Naive thymus-derived CD4-positive, alpha-beta T cell (primary cell): ENCODE data around the gene LRMDA. TPM values are rescaled to one million over a fixed set of nuclear protein-coding genes. Genes with fewer than 3 reads are reported as not detected.

ENCODE experiments used
- ATAC-seq: fragments of 150-1000 bp; cut with Tn5 transposase; 2 replicates; pipeline ENCODE4 v1.10.0; 2021; ENCODE audit warnings: mild to moderate bottlenecking, moderate library complexity
- CTCF ChIA-PET: fragments of 350-600 bp; sonication (Branson Sonifier 250); formaldehyde crosslinking; loops from one replicate; lab custom pipeline; 2021; ENCODE audit warnings: antibody characterized with exemption; lab: Charles Lee
- POLR2A ChIA-PET: fragments of 350-600 bp; sonication (Branson Sonifier 250); formaldehyde crosslinking; loops from one replicate; lab custom pipeline; 2021; ENCODE audit warnings: antibody characterized with exemption, inconsistent platforms; lab: Charles Lee
- DNase-seq, 9 donors: peaks; one replicate each; pipeline versions ENCODE4 v3.0.0 to v3.0.0-alpha.2; 2020 to 2022; ENCODE audit warnings: mixed read lengths in 1 of 9
- H3K27ac ChIP-seq: one replicate; pipeline ENCODE4 v1.7.0; 2013; ENCODE audit warnings: mild to moderate bottlenecking, low read depth, low read length, moderate library complexity
- H3K27me3 ChIP-seq, 2 donors: one replicate each; pipeline ENCODE4 v1.7.0; 2013; ENCODE audit warnings: low read length in 2 of 2, mild to moderate bottlenecking in 2 of 2, moderate library complexity in 2 of 2; ENCODE audit not compliant: control insufficient read depth in 2 of 2, insufficient read depth in 2 of 2
- H3K36me3 ChIP-seq, 3 experiments: 1 replicate in 2 of 3; 2 replicates in 1 of 3; pipeline ENCODE4 v1.7.0; 2013; ENCODE audit warnings: low read length in 3 of 3, mild to moderate bottlenecking in 3 of 3, moderate library complexity in 1 of 3; ENCODE audit not compliant: insufficient read depth in 3 of 3, control insufficient read depth in 2 of 3
- H3K4me1 ChIP-seq, 2 donors: one replicate each; pipeline ENCODE4 v1.7.0; 2013; ENCODE audit warnings: low read length in 2 of 2, mild to moderate bottlenecking in 2 of 2, moderate library complexity in 1 of 2; ENCODE audit not compliant: control insufficient read depth in 2 of 2, insufficient read depth in 2 of 2
- H3K4me3 ChIP-seq: 2 replicates; pipeline ENCODE4 v1.7.0; 2013; ENCODE audit warnings: mild to moderate bottlenecking, low read length
- H3K9me3 ChIP-seq, 3 experiments: 1 replicate in 2 of 3; 2 replicates in 1 of 3; pipeline ENCODE4 v1.7.0; 2013; ENCODE audit warnings: low read length in 3 of 3; ENCODE audit not compliant: control insufficient read depth in 2 of 3
- H3K27ac Mint-ChIP-seq, 9 donors: one replicate each; pipeline ENCODE4 v1.8.0; 2020 to 2022; ENCODE audit warnings: mixed read lengths in 9 of 9, mild to moderate bottlenecking in 8 of 9, moderate library complexity in 5 of 9, inconsistent platforms in 2 of 9
- H3K27me3 Mint-ChIP-seq, 5 donors: one replicate each; pipeline ENCODE4 v1.8.0; 2021 to 2022; ENCODE audit warnings: mixed read lengths in 5 of 5, mild to moderate bottlenecking in 1 of 5
- H3K36me3 Mint-ChIP-seq, 5 donors: one replicate each; pipeline ENCODE4 v1.8.0; 2020 to 2022; ENCODE audit warnings: mixed read lengths in 5 of 5, mild to moderate bottlenecking in 3 of 5, inconsistent platforms in 1 of 5
- H3K4me1 Mint-ChIP-seq, 7 donors: one replicate each; pipeline ENCODE4 v1.8.0; 2020 to 2022; ENCODE audit warnings: mixed read lengths in 7 of 7, mild to moderate bottlenecking in 3 of 7, inconsistent platforms in 1 of 7
- H3K4me3 Mint-ChIP-seq, 10 donors: one replicate each; pipeline ENCODE4 v1.8.0; 2020 to 2022; ENCODE audit warnings: mild to moderate bottlenecking in 10 of 10, mixed read lengths in 10 of 10, moderate library complexity in 6 of 10, inconsistent platforms in 2 of 10
- H3K9me3 Mint-ChIP-seq, 11 donors: one replicate each; pipeline ENCODE4 v1.8.0; 2020 to 2022; ENCODE audit warnings: mixed read lengths in 11 of 11, mild to moderate bottlenecking in 4 of 11, inconsistent platforms in 1 of 11, moderate library complexity in 1 of 11
- intact Hi-C, 2 donors: fragments of 100-400 bp; cut with micrococcal nuclease; formaldehyde crosslinking; loops; one replicate each; pipeline ENCODE4 v1.15.1; 2023
- polyA plus RNA-seq, 2 donors: library from polyadenylated mRNA; unstranded; fragments of 300-500 nt; fragmentation: Illumina TruSeq; gene quantifications; one replicate each; pipeline ENCODE4 v1.2.3, GENCODE V29; 2021
- total RNA-seq, 6 experiments: library from RNA in 5 of 6; stranded (reverse) in 5 of 6; gene quantifications; 1 replicate in 5 of 6; 2 replicates in 1 of 6; pipeline ENCODE4 v1.2.3 and lab custom pipeline; 2021 to 2026

LRMDA gene
- total and polyA plus RNA-seq, 7 experiments from 2014 or later = 0.57 to 14.9 (median 3.0) TPM; not detected in 4

DNA sequence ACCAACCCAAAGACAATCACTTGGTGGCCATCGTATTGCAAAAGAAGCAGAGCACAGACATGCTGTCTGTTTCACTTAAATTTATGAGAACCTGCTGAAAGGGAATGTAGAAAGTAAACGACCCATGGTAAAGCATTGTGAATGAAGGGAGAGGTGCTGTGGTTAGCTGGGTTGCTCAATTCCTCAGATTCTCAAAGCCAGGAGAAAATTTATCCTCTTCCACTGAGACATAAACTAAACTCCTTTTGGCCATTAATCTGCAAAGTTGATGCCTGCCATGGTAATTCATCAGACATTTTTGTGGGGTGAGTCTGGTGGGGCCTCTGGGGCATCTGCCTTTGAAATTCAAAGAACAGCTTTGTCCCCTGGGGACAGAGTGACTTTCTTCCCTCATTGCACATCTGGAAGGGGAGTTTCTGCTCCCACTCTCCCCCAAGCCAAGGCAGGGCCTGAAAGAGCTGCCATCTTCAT, 951.0 kb downstream of the LRMDA start:
- Mint-ChIP-seq H3K27me3 (peaks cover 0 to 4% (median 0%) of the 10 kb centered on the region in 5 donors), H3K36me3 (no peaks in the 10 kb centered on the region), H3K27ac (no peak overlapping the region), H3K4me1 (no peaks in the 10 kb centered on the region), H3K4me3 (no peak overlapping the region), H3K9me3 (peaks cover 0 to 16% (median 4%) of the 10 kb centered on the region in 11 donors)
- POLR2A ChIA-PET = no interaction called here
- DNase-seq = no peak
- no peak for ATAC-seq
- no peaks in the 10 kb centered on the region for H3K27me3 ChIP-seq
- no peaks in the 10 kb centered on the region for H3K36me3 ChIP-seq
- no peaks in the 10 kb centered on the region for H3K9me3 ChIP-seq
- intact Hi-C loops = no loop called here
- CTCF ChIA-PET = no interaction called here
- no peak overlapping the region for H3K4me3 ChIP-seq
- no peak overlapping the region for H3K27ac ChIP-seq
- no peaks in the 10 kb centered on the region for H3K4me1 ChIP-seq

DNA sequence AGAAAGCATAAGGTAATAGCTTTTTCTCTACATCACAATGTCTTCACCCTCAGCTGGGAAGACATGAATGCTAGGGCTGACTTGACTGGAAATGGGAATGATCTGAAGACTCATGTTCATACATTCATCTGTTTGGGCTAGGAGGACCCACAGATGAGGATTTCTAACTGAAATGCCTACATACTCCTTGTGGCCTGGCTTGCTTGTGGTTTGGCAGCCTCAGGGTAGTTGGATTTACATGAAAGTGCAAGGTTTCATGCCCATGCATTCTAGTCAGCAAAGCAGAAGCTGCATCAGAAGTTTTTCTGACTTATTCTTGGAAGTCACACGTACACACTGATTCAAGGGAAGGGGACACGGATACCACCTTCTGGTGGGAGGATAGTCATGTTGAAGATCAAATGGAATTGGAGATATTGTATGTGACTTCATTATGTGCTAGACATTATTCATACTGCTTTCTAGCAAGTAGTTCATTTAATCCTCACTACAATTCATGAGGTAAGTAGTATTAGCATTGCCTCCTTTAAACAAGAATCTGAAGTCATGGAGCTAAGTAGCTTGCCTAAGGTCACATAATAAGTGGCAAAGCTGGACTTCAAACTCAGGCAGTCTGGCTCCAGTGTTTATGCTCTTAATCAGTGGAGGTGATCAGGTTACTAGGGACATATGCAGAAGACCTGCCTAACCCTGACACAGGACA, 957.0 kb downstream of the LRMDA start:
- intact Hi-C loops = no loop called here
- H3K4me1 ChIP-seq = no peaks in the 10 kb centered on the region
- no peak overlapping the region for H3K27ac Mint-ChIP-seq
- H3K4me1 Mint-ChIP-seq = no peaks in the 10 kb centered on the region
- H3K4me3 ChIP-seq = no peak overlapping the region
- H3K27ac ChIP-seq = no peak overlapping the region
- no peaks in the 10 kb centered on the region for H3K9me3 ChIP-seq
- peaks cover 0 to 4% (median 0%) of the 10 kb centered on the region in 5 donors for H3K27me3 Mint-ChIP-seq
- H3K36me3 Mint-ChIP-seq = no peaks in the 10 kb centered on the region
- DNase-seq (no peak), ATAC-seq (no peak)
- no peak overlapping the region for H3K4me3 Mint-ChIP-seq
- CTCF ChIA-PET = no interaction called here
- no peaks in the 10 kb centered on the region for H3K27me3 ChIP-seq
- peaks cover 0 to 7% (median 2%) of the 10 kb centered on the region in 11 donors for H3K9me3 Mint-ChIP-seq
- no peaks in the 10 kb centered on the region for H3K36me3 ChIP-seq
- POLR2A ChIA-PET = no interaction called here

DNA sequence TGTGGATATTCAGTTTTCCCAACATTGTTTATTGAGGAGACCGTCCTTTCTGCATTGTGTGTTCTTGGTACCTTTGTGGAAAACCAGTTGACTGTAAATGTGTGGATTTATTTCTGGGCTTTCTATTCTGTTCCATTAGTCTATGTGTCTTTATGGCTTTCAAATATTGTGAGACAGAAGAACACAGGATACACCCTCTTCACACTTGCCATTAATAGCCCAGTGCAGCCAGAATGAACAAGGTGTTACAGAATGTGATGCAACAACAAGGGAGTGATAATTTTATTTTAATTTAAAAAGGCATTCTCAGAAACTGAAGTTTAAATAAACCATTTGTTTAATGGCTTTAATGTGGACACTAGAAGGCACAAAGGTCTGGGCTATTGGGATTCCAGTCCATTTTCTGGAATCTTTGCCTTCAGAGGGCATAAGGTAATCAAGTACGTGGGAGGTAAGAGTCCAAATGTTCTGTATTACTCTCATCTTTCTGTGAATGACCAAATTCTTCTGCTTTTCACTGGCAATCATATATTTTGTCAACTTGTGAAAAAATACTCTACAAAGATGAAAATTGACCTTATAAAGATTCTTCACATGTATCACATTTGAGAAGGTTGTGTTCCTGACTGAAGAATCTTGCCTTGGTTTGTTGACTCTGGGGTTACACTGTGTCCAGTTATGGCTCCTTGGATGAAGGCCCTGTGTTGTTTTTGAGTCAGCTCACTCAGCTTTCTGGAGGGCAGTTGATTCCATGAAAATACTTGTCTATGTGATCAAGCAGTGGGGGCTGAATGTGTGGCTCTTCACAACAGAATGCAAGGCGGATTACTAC, 962.7 kb downstream of the LRMDA start:
- Mint-ChIP-seq H3K4me3 (no peak overlapping the region), H3K27me3 (peaks cover 0 to 11% (median 0%) of the 10 kb centered on the region in 5 donors), H3K27ac (no peak overlapping the region), H3K36me3 (no peaks in the 10 kb centered on the region), H3K4me1 (no peaks in the 10 kb centered on the region), H3K9me3 (peaks cover 0 to 6% (median 1%) of the 10 kb centered on the region in 11 donors)
- DNase-seq = no peak
- no peak for ATAC-seq
- CTCF ChIA-PET = no interaction called here
- Histone ChIP-seq H3K36me3 (no peaks in the 10 kb centered on the region), H3K27ac (no peak overlapping the region), H3K4me1 (no peaks in the 10 kb centered on the region), H3K27me3 (no peaks in the 10 kb centered on the region), H3K4me3 (no peak overlapping the region), H3K9me3 (no peaks in the 10 kb centered on the region)
- POLR2A ChIA-PET = no interaction called here
- intact Hi-C loops = no loop called here

DNA sequence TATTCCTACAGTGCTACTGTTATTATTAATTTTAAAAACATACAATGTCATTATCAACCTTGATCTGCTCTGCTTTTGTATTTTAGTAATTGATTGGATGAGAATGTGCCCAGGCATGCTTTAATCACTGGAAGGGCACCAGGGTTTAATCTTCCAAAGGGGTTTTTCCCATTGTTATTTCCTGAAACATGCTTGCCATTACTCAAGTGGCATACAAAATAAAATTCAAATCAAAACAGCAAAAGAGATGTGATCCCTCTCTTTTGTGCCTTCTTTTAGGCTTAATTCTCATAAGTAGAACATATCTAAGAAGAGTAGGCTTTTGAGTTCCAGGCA, 963.3 kb downstream of the LRMDA start:
- H3K9me3 Mint-ChIP-seq = peaks cover 0 to 6% (median 1%) of the 10 kb centered on the region in 11 donors
- no peaks in the 10 kb centered on the region for H3K4me1 ChIP-seq
- DNase-seq = no peak
- no peak overlapping the region for H3K27ac ChIP-seq
- POLR2A ChIA-PET = no interaction called here
- H3K4me1 Mint-ChIP-seq = no peaks in the 10 kb centered on the region
- no peak overlapping the region for H3K4me3 ChIP-seq
- H3K27ac Mint-ChIP-seq = no peak overlapping the region
- H3K9me3 ChIP-seq = no peaks in the 10 kb centered on the region
- no peak overlapping the region for H3K4me3 Mint-ChIP-seq
- peaks cover 0 to 13% (median 0%) of the 10 kb centered on the region in 5 donors for H3K27me3 Mint-ChIP-seq
- CTCF ChIA-PET = no interaction called here
- ATAC-seq = no peak
- no peaks in the 10 kb centered on the region for H3K36me3 Mint-ChIP-seq
- no peaks in the 10 kb centered on the region for H3K36me3 ChIP-seq
- H3K27me3 ChIP-seq = no peaks in the 10 kb centered on the region
- intact Hi-C loops = no loop called here

DNA sequence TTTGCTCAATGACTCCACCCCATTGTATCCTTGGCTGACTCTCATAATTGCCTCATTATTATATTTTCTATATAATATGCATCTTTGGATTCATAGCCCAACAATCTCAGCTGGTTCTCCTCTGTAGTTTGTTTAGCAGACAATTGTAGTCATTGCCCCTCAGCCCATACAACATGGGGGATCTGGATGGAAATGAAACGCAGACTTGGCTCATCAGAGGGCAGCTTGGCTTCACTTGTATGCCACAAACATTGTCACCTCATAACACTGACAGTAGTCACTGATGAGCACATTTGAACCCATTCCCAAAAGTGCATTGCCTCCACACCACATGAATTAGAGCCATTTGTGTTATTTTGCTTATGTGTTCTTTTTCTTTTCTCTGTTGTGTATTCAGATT, 963.8 kb downstream of the LRMDA start:
- no peak for ATAC-seq
- peaks cover 0 to 10% (median 1%) of the 10 kb centered on the region in 11 donors for H3K9me3 Mint-ChIP-seq
- H3K4me1 Mint-ChIP-seq = no peaks in the 10 kb centered on the region
- Histone ChIP-seq H3K36me3 (no peaks in the 10 kb centered on the region), H3K4me3 (no peak overlapping the region), H3K9me3 (no peaks in the 10 kb centered on the region), H3K27ac (no peak overlapping the region), H3K27me3 (no peaks in the 10 kb centered on the region), H3K4me1 (no peaks in the 10 kb centered on the region)
- intact Hi-C loops = no loop called here
- no peaks in the 10 kb centered on the region for H3K36me3 Mint-ChIP-seq
- peaks cover 0 to 18% (median 0%) of the 10 kb centered on the region in 5 donors for H3K27me3 Mint-ChIP-seq
- CTCF ChIA-PET = no interaction called here
- no peak for DNase-seq
- no peak overlapping the region for H3K27ac Mint-ChIP-seq
- H3K4me3 Mint-ChIP-seq = no peak overlapping the region
- POLR2A ChIA-PET = no interaction called here

DNA sequence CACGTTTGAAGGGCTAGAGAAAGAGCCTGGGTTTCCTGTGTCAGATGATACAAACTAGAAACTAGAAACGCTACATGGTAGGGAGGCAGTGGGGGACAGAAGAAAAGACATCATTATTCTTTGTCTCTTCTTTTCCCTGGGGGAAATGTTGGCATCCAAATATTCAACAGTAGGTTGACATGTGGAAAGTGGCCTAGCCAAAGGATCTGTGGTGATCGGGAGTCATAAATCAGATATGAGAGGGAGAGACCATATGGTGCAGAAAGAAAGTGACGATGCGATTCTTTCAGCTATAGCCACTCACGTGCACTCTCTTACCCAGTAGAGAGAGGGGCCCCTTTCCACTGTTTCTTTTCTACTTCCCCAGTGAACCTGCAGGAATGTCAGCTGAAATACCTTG, 964.7 kb downstream of the LRMDA start:
- Histone ChIP-seq H3K9me3 (no peaks in the 10 kb centered on the region), H3K36me3 (no peaks in the 10 kb centered on the region), H3K4me1 (no peaks in the 10 kb centered on the region), H3K4me3 (no peak overlapping the region), H3K27me3 (no peaks in the 10 kb centered on the region), H3K27ac (no peak overlapping the region)
- POLR2A ChIA-PET = no interaction called here
- Mint-ChIP-seq H3K9me3 (peaks cover 0 to 14% (median 1%) of the 10 kb centered on the region in 11 donors), H3K27ac (no peak overlapping the region), H3K4me3 (no peak overlapping the region), H3K27me3 (peaks cover 0 to 20% (median 0%) of the 10 kb centered on the region in 5 donors), H3K36me3 (no peaks in the 10 kb centered on the region), H3K4me1 (no peaks in the 10 kb centered on the region)
- DNase-seq (no peak), ATAC-seq (no peak)
- CTCF ChIA-PET = no interaction called here
- intact Hi-C loops = no loop called here
